Measurements from ENCODE around the gene C1GALT1C1L. TPM values are rescaled to one million over a fixed set of nuclear protein-coding genes. Genes with fewer than 3 reads are reported as not detected.

The C1GALT1C1L gene
- polyA plus RNA-seq, 2 of the 4 experiments (the other 2 are of a cell fraction) = 2.1 to 5.9 TPM

GRCh38 chr2:43714164-43714563 is 37.9 kb upstream of the C1GALT1C1L start:
- Histone ChIP-seq H3K27ac (no peak overlapping the region), H3K4me1 (no peaks in the 10 kb centered on the region), H3K9me3 (no peaks in the 10 kb centered on the region), H3K4me3 (no peak overlapping the region), H3K4me2 (no peak overlapping the region)
- ATAC-seq (no peak), DNase-seq (ENCODE audit: low read depth in 1 of 2, low spot score in 1 of 2) (no peak), FAIRE-seq (peak; percentile 32)
- WGBS (ENCODE audit: missing lambda C conversion rate) = 64% methylated on average over 2 of the region's 2 CpGs
- POLR2A ChIA-PET = no interaction called here
- CTCF ChIA-PET = no interaction called here
- no peak for TF ChIP-seq ZNF302 (CRISPR knock-in tag; IDR thresholded peaks at IDR 0.05)
- TF ChIP-seq SMC3 (IDR thresholded peaks at IDR 0.05) = no peak
- TF ChIP-seq BHLHE40 (IDR thresholded peaks at IDR 0.05; ENCODE audit: low read depth, low read length) = no peak
- TF ChIP-seq ZFP36 (IDR thresholded peaks at IDR 0.05; ENCODE audit: borderline replicate concordance, partially characterized antibody) = no peak
- TF ChIP-seq MYC (IDR thresholded peaks at IDR 0.05; ENCODE audit: borderline replicate concordance, low read length) = no peak
- no peak for TF ChIP-seq USF2 (IDR thresholded peaks at IDR 0.05)
- TF ChIP-seq CBX8 (IDR thresholded peaks at IDR 0.05) = no peak

GRCh38 chr2:43710866-43711265 is 34.6 kb upstream of the C1GALT1C1L start:
- no peak overlapping the region for H3K4me3 ChIP-seq
- TF ChIP-seq POLR2A (IDR thresholded peaks at IDR 0.05; ENCODE audit: low read length) = no peak
- TF ChIP-seq FOSL2 (IDR thresholded peaks at IDR 0.05) = no peak
- no peak for TF ChIP-seq FOSL2 (CRISPR knock-in tag; IDR thresholded peaks at IDR 0.05)
- no peak for TF ChIP-seq FOSB (CRISPR knock-in tag; IDR thresholded peaks at IDR 0.05)
- TF ChIP-seq MAX (IDR thresholded peaks at IDR 0.05) = no peak
- TF ChIP-seq CBX8 (IDR thresholded peaks at IDR 0.05) = no peak
- TF ChIP-seq KDM5A (IDR thresholded peaks at IDR 0.05) = no peak
- FAIRE-seq = no peak
- DNase-seq (ENCODE audit: low read depth in 1 of 2, low spot score in 1 of 2) = no peak
- H3K4me2 ChIP-seq = no peak overlapping the region
- ATAC-seq = no peak
- POLR2A ChIA-PET = no interaction called here
- CTCF ChIA-PET = no interaction called here
- peaks cover 6% of the 10 kb centered on the region; the same call in 2 of the 3 replicates for H3K4me1 ChIP-seq
- no peak overlapping the region for H3K27ac ChIP-seq
- H3K9me3 ChIP-seq = no peaks in the 10 kb centered on the region

- DNase-seq (ENCODE audit: low read depth in 1 of 2, low spot score in 1 of 2) (no peak), FAIRE-seq (no peak), ATAC-seq (no peak)
- ChIA-PET POLR2A (no interaction called here), CTCF (interaction anchor here (1.2 kb wide), 1 partner anchor 66 kb away, joined by 3 read pairs; no protein-coding TSS in a partner anchor)
- peaks cover 6% of the 10 kb centered on the region; the same call in 2 of the 3 replicates for H3K4me1 ChIP-seq
- no peaks in the 10 kb centered on the region for H3K9me3 ChIP-seq
- H3K27ac ChIP-seq = no peak overlapping the region
- no peak overlapping the region for H3K4me3 ChIP-seq
- TF ChIP-seq MAZ (IDR thresholded peaks at IDR 0.05; ENCODE audit: borderline replicate concordance, low read depth, low read length) (no peak), HEYL (CRISPR knock-in tag; IDR thresholded peaks at IDR 0.05) (no peak), REST (IDR thresholded peaks at IDR 0.05) (no peak), ESRRA (IDR thresholded peaks at IDR 0.05; ENCODE audit: borderline replicate concordance, low read length) (no peak)
- no peak overlapping the region for H3K4me2 ChIP-seq
Observed at GRCh38 chr2:43708891-43709290, 32.7 kb upstream of the C1GALT1C1L start.

- H3K9me3 ChIP-seq = no peaks in the 10 kb centered on the region
- ChIA-PET CTCF (interaction anchor here (1.0 to 1.4 kb wide), 3 partner anchors 11 to 103 kb away, joined by 3 to 6 read pairs (median 3); no protein-coding TSS in a partner anchor), POLR2A (no interaction called here)
- 89% methylated on average over 6 of the region's 6 CpGs for WGBS (ENCODE audit: missing lambda C conversion rate)
- FAIRE-seq (no peak), DNase-seq (ENCODE audit: low read depth in 1 of 2, low spot score in 1 of 2) (no peak), ATAC-seq (peak in 1 of 2 experiments; percentile 48; a peak in 2 of 6 replicates)
- H3K4me1 ChIP-seq = peaks cover 6% of the 10 kb centered on the region; the same call in 2 of the 3 replicates
- no peak overlapping the region for H3K27ac ChIP-seq
- no peak overlapping the region for H3K4me3 ChIP-seq
- H3K4me2 ChIP-seq = no peak overlapping the region
- TF ChIP-seq RFX5 (IDR thresholded peaks at IDR 0.05) (no peak), CHD4 (IDR thresholded peaks at IDR 0.05; ENCODE audit: borderline replicate concordance) (no peak), ZSCAN20 (CRISPR knock-in tag; IDR thresholded peaks at IDR 0.05) (no peak), PBX3 (IDR thresholded peaks at IDR 0.05) (no peak), SREBF2 (IDR thresholded peaks at IDR 0.05) (no peak), NPAS2 (CRISPR knock-in tag; IDR thresholded peaks at IDR 0.05; ENCODE audit: borderline replicate concordance) (no peak), MAFK (IDR thresholded peaks at IDR 0.05; ENCODE audit: partially characterized antibody) (no peak), ZNF302 (CRISPR knock-in tag; IDR thresholded peaks at IDR 0.05) (no peak), REST (IDR thresholded peaks at IDR 0.05) (no peak)
Observed at GRCh38 chr2:43708178-43708577, 31.9 kb upstream of the C1GALT1C1L start.
